Testis (tissue), 2 donors: ENCODE measurements around the gene RARA.

Experiments used
- POLR2A ChIP-seq: fragments of 450-650 bp; IDR thresholded peaks from one replicate; pipeline ENCODE4 v1.6.1; 2017; ENCODE audit warnings: antibody characterized with exemption, mild to moderate bottlenecking, moderate library complexity
- TF ChIP-seq, protein P1 (sequence below), 3 experiments: fragments of 450-650 bp in 2 of 3; fragments of 200-600 bp in 1 of 3; sonication (generic) in 1 of 3; IDR thresholded peaks; one replicate each; pipeline ENCODE4 v1.5.1; 2016 to 2019; ENCODE audit warnings: antibody characterized with exemption in 3 of 3, mild to moderate bottlenecking in 2 of 3, moderate library complexity in 1 of 3

DNA sequence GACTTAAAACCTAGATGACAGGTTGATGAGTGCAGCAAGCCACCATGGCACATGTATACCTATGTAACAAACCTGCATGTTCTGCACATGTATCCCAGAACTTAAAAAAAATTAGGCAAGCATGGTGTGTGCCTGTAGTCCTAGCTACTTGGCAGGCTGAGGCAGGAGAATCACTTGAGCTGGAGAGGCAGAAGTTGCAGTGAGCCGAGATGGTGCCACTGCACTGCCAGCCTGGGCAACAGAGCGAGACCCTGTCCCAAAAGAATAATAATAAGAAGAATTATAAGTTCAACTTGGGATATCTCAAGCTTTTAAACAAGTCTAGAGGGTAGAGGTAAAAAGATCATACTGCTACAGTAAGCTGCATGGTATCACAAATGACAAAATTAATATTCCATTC, 11.5 kb upstream of the RARA start:
- TF ChIP-seq, protein P1, sequence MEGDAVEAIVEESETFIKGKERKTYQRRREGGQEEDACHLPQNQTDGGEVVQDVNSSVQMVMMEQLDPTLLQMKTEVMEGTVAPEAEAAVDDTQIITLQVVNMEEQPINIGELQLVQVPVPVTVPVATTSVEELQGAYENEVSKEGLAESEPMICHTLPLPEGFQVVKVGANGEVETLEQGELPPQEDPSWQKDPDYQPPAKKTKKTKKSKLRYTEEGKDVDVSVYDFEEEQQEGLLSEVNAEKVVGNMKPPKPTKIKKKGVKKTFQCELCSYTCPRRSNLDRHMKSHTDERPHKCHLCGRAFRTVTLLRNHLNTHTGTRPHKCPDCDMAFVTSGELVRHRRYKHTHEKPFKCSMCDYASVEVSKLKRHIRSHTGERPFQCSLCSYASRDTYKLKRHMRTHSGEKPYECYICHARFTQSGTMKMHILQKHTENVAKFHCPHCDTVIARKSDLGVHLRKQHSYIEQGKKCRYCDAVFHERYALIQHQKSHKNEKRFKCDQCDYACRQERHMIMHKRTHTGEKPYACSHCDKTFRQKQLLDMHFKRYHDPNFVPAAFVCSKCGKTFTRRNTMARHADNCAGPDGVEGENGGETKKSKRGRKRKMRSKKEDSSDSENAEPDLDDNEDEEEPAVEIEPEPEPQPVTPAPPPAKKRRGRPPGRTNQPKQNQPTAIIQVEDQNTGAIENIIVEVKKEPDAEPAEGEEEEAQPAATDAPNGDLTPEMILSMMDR (IDR thresholded peaks at IDR 0.05), result no peak
- TF ChIP-seq POLR2A, result no peak
